Suprapubic skin (tissue), 3 donors: ENCODE data around the gene SH2D3C.

Source experiments
- CTCF ChIP-seq, 2 donors: fragments of 200-600 bp in 1 of 2; fragments of 450-650 bp in 1 of 2; sonication (generic) in 1 of 2; IDR thresholded peaks; one replicate each; pipeline ENCODE4 v1.5.1; 2016 to 2019; ENCODE audit warnings: antibody characterized with exemption in 2 of 2, mild to moderate bottlenecking in 1 of 2, moderate library complexity in 1 of 2
- POLR2AphosphoS5 ChIP-seq, 3 donors: sonication (generic); formaldehyde crosslinking; IDR thresholded peaks; one replicate each; pipeline ENCODE4 v1.6.1; 2017; ENCODE audit warnings: antibody characterized with exemption in 3 of 3

DNA sequence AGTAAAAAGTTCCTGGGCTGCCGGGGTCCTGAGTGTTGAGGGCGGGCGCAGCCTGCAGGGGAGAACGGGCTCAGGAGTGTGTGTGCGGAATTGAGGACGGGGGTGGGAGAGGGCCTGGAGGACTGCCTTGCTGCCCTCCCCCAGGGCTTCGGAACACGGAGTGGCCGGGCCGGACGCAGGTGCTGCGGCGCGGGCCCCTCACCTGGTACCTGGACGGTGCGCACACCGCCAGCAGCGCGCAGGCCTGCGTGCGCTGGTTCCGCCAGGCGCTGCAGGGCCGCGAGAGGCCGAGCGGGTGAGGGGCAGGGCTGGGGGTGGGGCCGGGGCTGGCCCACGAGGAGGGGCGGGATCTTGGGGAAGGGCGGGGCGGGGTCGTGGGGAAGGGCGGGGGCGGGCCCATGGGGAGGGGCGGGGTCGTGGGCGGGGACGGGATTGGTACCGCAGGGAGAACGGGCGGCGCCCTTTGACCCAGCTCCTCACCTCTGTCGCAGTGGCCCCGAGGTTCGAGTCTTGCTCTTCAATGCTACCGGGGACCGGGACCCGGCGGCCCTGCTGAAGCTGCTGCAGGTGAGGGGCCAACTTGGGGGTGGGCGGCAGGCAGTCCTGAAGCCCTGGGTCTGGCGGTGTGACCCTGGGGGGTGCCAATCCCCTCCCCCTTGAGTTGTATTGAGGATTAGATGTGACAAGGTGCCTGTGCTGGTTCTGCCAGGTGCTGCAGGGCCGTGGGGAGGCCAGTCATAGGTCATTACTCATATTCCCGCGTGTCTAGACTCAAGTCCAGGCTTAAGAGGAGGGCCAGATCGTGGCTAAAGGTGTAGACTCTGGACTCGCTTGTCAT is 31.3 kb upstream of the SH2D3C start:
- TF ChIP-seq CTCF (IDR thresholded peaks at IDR 0.05), result no peak
- no peak for TF ChIP-seq POLR2AphosphoS5 (IDR thresholded peaks at IDR 0.05)
